Measurements from ENCODE around the gene CLDN2.

GRCh38 chrX:106912864-106913263 is 7.3 kb upstream of the CLDN2 start:
- TF ChIP-seq CTCF (IDR thresholded peaks at IDR 0.05) (no peak), ZFX (IDR thresholded peaks at IDR 0.05; ENCODE audit: borderline replicate concordance) (no peak)

Measured in 22Rv1 (cell line).